BJ (cell line): ENCODE data around the gene CER1. TPM values are rescaled to one million over a fixed set of nuclear protein-coding genes. Genes with fewer than 3 reads are reported as not detected.

Experiments used
- CTCF ChIA-PET: fragments of 350-600 bp; formaldehyde crosslinking; extraction: SDS; loops from one replicate; lab custom pipeline; 2021; ENCODE audit warnings: antibody characterized with exemption, inconsistent platforms; lab: Yijun Ruan, JAX
- POLR2A ChIA-PET: fragments of 300-600 bp; sonication (Branson Sonifier 250); formaldehyde crosslinking; extraction: SDS; loops from one replicate; lab custom pipeline; 2021; ENCODE audit warnings: antibody characterized with exemption; lab: Charles Lee
- DNase-seq: peaks from one replicate; pipeline ENCODE4 v3.0.0-alpha.2; 2011; ENCODE audit warnings: low read depth
- H3K27me3 ChIP-seq: 2 replicates; pipeline ENCODE4 v1.6.0; 2011; ENCODE audit warnings: low read length; ENCODE audit not compliant: control insufficient read depth, insufficient read depth
- H3K36me3 ChIP-seq: 2 replicates; pipeline ENCODE4 v1.5.1; 2011; ENCODE audit warnings: low read length; ENCODE audit not compliant: control insufficient read depth, insufficient read depth
- H3K4me3 ChIP-seq: 2 replicates; pipeline ENCODE4 v1.5.1; 2011; ENCODE audit warnings: low read depth, mild to moderate bottlenecking, control low read depth, low read length
- CTCF ChIP-seq: IDR thresholded peaks from 2 replicates; pipeline ENCODE4 v1.5.1; 2011; ENCODE audit warnings: low read depth, mild to moderate bottlenecking, control low read depth, inconsistent platforms, low read length, moderate library complexity; ENCODE audit not compliant: insufficient read depth
- polyA plus RNA-seq: library from polyadenylated mRNA; depleted of rRNA; stranded (reverse); fragments of >200 nt; gene quantifications from 2 replicates; pipeline ENCODE4 v1.2.3, GENCODE V29; 2011; rRNA removed

Gene CER1
- polyA plus RNA-seq, 1 experiment = not detected

GRCh38 chr9:14670718-14671117, 51.8 kb downstream of the CER1 start:
- no peak for DNase-seq
- CTCF ChIA-PET = interaction anchor here (1.2 kb wide), 1 partner anchor 9 kb away, joined by 4 read pairs; no protein-coding TSS in a partner anchor
- no peaks in the 10 kb centered on the region for H3K36me3 ChIP-seq
- no peak overlapping the region for H3K4me3 ChIP-seq
- TF ChIP-seq CTCF = no peak
- POLR2A ChIA-PET = no interaction called here
- no peaks in the 10 kb centered on the region for H3K27me3 ChIP-seq

Other genes with a start within 250 kb of the CER1 start
- gene ZDHHC21, start 29.3 kb downstream of the CER1 start, polyA plus RNA-seq = 3.2 and 6.3 TPM in 2 replicates
- 0.01 and 0.04 TPM in 2 replicates for gene FREM1, start 187.7 kb upstream of the CER1 start, polyA plus RNA-seq